CMK (cell line): ENCODE data around the gene MCAM.

Experiments
- DNase-seq: peaks from one replicate; pipeline ENCODE4 v3.0.0-alpha.2; 2010; ENCODE audit warnings: low read depth

MCAM gene

GRCh38 chr11:119329320-119329719 is 12.4 kb upstream of the MCAM start:
- no peak for DNase-seq

GRCh38 chr11:119324189-119324588 is 7.3 kb upstream of the MCAM start:
- no peak for DNase-seq

GRCh38 chr11:119323532-119324033 is 6.7 kb upstream of the MCAM start:
- DNase-seq: no peak

GRCh38 chr11:119322921-119323531 is 6.1 kb upstream of the MCAM start:
- DNase-seq: no peak

GRCh38 chr11:119322360-119322739 is 5.4 kb upstream of the MCAM start:
- DNase-seq: no peak

DNA sequence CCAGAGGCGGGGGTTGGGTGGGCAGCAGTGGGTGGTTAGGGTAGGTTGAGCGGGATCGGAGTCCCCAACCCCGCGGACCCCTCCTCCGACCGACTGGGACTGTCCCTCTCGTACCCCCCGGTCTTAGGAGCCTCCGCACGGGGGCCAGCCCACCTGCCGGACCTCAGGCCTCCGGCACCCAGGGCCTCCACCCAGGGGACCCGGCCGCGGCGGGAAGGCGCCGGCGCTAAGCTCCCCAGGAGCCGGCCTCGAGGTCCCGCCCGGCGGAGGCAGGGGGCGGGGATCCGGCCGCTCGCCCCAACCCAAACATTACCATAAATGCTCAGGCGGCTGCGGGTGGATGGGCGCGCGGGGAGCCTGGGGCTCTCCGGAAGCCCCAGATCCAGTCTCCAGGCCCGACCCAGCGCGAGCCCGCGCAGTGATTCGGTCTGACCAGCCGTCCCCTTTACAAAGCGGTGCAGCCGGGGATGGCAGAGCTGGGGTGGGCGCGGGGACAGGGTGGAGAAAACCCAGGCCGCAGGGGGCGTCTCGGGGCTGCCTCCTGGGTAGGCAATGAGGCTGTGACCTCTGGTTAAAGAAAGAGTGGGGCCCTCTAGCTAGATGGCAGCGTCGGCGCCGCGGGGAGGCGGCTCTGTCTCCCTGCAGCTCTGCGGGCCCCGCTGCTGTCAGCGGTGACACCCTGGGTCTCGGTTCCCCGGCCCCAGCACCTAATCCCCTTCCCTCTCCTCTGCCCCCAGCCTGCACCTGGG is 4.0 kb upstream of the MCAM start:
- DNase-seq: no peak

DNA sequence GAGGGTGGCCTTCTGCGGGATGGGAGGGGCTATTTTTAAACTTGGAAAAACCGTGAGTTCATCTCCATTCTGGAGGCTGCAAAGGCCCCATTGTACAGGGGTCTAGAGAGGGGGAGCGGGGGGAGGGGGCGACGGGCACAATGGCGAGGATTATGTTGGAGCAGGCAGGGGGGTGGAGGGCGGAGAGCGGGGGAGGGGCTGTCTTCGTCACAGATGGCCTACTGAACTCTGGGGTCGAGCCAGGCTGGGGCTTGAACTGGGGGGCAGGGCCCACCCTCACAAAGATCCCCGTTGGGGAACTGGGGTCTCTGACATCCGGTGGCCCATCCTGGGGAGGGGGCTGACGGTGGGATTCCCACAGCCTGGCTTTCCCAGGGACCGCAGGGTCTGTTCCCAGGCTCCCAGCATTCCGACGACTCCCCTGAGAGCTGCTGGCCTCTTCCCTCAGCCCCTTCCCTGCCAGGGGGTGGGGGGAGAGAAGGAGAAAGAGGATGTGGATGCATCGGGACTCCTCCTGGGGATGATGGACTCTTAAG is 3.4 kb upstream of the MCAM start:
- DNase-seq: no peak

DNA sequence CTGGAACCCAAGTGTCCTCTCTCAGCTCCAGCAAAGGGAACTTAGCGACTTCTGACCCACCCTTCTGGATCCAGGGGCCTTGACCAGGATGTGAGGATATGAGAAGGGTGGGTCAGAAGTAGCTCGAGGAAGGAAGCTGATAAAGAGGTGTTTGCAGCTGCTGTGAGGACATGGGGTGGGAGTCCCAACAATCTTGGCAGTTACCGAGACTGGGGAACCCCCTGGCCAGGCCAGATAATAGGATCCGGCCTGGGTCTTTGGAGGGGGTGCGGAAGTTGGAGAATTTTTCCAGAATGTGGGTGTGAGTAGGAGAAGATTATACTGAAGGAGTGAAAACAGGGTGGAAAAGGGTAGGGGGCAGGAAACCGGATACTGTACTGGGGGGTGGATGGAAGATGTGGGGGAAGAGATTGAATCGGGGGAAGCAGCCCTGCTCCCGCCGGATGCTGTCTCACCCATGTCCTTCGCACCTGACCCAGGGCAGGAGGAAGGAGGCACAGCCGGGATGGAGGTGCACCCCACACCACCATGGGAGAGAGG is 2.8 kb upstream of the MCAM start:
- DNase-seq: no peak

DNA sequence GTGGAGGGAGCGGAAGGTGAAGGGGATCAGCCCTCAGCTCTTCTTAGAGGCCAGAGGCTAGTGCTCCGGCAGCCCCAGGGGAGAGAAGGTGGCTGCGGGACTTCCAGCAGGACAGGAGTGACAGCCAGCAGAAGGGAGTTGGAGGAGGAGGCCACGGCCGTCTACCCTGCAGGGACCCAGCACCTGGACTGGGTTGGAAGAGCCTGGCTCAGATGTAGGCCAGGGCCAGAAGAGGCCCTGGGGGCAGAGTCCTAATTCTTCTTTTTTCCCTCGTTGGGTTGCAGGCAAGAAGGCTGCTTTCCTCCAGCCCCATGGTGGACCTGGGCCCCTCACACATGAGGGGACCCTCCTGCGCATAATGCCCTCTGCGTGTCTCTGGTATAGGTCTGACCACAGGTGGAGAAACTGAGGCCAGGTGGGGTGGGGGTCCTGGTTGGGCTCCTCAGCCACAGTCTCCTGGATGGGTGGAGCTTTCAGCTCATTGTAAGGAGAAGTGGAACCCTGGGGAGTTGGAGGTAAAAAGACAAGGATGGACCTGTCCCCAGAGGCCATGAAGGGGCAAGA is 2.3 kb upstream of the MCAM start:
- no peak for DNase-seq

GRCh38 chr11:119318240-119319135 is 1.6 kb upstream of the MCAM start:
- no peak for DNase-seq

- DNase-seq: no peak
These were observed 786 bp upstream of the MCAM start for GRCh38 chr11:119317592-119318239.

DNA sequence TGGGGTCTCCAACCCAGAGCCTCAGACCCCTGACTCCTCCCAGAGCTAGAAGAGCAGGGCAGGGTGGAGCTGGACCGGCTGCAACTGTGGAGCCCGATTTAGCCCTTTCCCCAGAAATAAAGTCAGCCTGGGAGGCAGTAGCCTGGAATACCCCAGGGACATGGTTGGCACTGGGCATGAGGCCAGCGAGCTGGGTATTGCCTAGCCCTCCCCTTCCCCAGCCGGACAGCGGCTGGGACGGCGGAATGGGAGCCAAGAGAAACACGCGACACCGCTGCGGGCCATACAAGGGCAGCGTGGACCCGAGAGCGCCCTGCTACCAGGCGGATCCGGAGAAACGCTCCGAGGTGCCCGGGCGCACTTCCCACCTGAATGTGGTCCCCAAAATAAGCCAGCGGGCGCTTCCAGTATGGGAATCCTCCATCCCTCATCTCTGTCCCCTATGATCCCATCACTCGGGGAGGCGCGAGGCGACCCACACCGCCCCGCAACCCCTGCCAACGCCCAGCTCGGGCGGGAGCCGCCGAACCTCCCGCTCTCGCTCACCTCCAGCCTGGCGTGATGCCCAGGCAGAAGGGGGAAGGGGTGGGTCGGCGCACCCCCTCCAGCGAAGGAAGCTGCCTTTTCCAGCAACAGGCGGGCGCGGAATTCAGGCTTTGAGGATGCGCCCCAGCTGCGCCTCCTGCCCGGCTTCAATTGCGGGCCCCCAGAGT is 758 bp downstream of the MCAM start:
- no peak for DNase-seq

DNA sequence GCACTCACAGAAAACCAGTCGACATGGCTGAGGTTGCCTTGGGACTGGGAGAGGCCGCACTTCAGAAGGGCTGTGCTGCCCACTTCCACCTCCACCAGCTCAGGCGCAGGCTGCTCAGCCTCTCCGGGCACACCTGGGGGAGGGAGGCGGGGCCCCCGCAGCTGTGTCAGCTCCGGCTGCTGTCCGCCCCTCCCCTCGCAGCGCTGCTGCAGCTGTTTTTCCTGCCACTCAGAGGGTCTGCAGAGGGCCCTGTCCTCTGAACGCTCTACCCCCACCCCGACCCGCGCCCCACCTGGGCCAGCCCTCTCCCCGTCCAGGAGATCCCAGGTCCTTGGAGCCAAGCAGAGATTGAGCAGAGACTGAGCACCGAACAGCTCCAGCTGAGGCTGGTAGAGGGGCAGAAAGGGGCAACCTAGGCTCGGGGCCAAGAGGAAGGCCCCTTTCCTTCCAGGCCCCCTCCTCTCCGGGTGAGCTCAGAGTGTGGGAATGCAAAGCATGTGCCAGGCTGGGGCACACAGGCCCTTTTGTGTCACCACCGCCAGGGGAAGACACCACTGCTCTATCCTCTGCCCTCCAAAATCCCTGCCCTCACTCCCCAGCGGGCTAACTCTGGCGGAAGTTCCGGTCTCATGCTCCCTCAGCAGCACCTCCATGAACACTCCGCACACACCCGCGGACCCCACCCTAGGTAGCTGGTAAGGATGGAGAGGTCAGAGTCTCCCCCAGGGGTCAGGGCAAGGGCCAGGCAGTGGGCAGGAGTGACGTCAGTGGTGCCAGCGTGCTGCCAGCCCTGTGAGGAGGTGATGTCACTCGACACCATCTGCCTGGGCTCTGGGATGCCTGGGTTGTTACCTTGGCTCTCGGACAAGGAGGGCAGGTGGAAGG is 1.6 kb downstream of the MCAM start:
- DNase-seq: no peak

- DNase-seq: no peak
These were observed 2.2 kb downstream of the MCAM start for GRCh38 chr11:119314726-119315125.

GRCh38 chr11:119310682-119311052 is 6.3 kb downstream of the MCAM start:
- no peak for DNase-seq

GRCh38 chr11:119309953-119310681 is 6.8 kb downstream of the MCAM start:
- DNase-seq: no peak

GRCh38 chr11:119309411-119309810 is 7.5 kb downstream of the MCAM start:
- no peak for DNase-seq

DNA sequence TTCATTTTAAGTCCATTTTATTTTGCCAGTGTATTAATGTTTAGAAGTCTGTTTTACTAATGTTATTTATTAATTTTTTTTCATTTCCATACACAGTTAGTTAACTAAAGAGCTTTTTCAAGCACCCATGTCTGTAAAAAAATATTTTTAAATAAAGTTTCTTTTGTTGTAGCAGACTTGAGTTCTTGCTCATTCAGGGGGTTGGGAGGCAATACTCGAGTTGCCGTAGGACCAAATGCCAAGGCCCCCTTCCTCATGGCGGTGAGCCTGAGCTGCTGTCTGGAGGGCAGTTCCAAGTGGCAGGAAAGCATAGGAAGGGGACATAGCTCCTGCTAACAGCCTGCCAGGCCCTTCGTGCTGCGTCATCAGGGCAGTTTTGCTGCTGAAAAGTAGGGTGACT is 9.0 kb downstream of the MCAM start:
- no peak for DNase-seq

- DNase-seq: no peak
These were observed 9.7 kb downstream of the MCAM start for GRCh38 chr11:119307219-119307618.
